ENCODE results near the gene PDE1C.

PDE1C gene

GRCh38 chr7:31776616-31777015 lies 293.6 kb downstream of the PDE1C start:
- H4K20me1 ChIP-seq (ENCODE audit: insufficient read depth, low read length): no peaks in the 10 kb centered on the region
- H2AFZ ChIP-seq (ENCODE audit: low read depth, low read length): no peak overlapping the region
- no peak overlapping the region for H3K27ac ChIP-seq (ENCODE audit: low read length)
- H3K4me3 ChIP-seq (ENCODE audit: low read length): no peak overlapping the region
- no peaks in the 10 kb centered on the region for H3K36me3 ChIP-seq (replicated peaks; ENCODE audit: low read depth, low read length)
- no peaks in the 10 kb centered on the region for H3K79me2 ChIP-seq (ENCODE audit: low read length)
- no peaks in the 10 kb centered on the region for H3K4me1 ChIP-seq (ENCODE audit: low read length)
- TF ChIP-seq EZH2phosphoT487 (IDR thresholded peaks at IDR 0.05; ENCODE audit: low read depth): no peak
- TF ChIP-seq CTCF (IDR thresholded peaks at IDR 0.05; ENCODE audit: low read depth, low read length): no peak
- no peaks in the 10 kb centered on the region for H3K27me3 ChIP-seq (ENCODE audit: low read depth, low read length)
- no peaks in the 10 kb centered on the region for H3K9me3 ChIP-seq (ENCODE audit: insufficient read depth, low read length)
- H3K4me2 ChIP-seq (ENCODE audit: low read length): no peak overlapping the region
- no peak overlapping the region for H3K9ac ChIP-seq (ENCODE audit: low read length)

DNA sequence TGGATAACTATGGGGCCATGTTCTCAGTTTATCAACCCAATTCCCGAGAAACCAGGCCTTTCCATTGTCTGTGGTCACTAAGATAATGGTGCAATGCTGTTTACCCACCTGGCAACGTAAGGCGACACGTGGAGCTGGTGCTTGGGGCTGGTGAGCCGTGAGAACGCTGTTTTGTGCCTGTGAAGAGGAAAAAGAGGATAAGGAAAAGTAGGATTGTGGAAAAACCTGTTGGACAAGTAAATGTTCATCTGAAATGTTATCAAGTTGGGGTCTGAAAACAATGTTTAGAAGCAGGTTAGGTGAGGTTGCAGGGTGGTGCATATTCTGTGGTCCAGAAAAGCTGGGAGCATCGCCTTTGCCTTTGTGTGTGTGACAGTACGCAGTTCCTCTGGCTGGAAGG lies 294.7 kb downstream of the PDE1C start:
- Histone ChIP-seq H3K4me3 (ENCODE audit: low read length) (no peak overlapping the region), H3K27me3 (ENCODE audit: low read depth, low read length) (no peaks in the 10 kb centered on the region), H4K20me1 (ENCODE audit: insufficient read depth, low read length) (no peaks in the 10 kb centered on the region), H2AFZ (ENCODE audit: low read depth, low read length) (no peak overlapping the region), H3K9me3 (ENCODE audit: insufficient read depth, low read length) (no peaks in the 10 kb centered on the region), H3K4me1 (ENCODE audit: low read length) (no peaks in the 10 kb centered on the region), H3K9ac (ENCODE audit: low read length) (no peak overlapping the region), H3K79me2 (ENCODE audit: low read length) (no peaks in the 10 kb centered on the region), H3K27ac (ENCODE audit: low read length) (no peak overlapping the region), H3K4me2 (ENCODE audit: low read length) (no peak overlapping the region), H3K36me3 (replicated peaks; ENCODE audit: low read depth, low read length) (no peaks in the 10 kb centered on the region)
- TF ChIP-seq CTCF (IDR thresholded peaks at IDR 0.05; ENCODE audit: low read depth, low read length) (no peak), EZH2phosphoT487 (IDR thresholded peaks at IDR 0.05; ENCODE audit: low read depth) (no peak)

DNA sequence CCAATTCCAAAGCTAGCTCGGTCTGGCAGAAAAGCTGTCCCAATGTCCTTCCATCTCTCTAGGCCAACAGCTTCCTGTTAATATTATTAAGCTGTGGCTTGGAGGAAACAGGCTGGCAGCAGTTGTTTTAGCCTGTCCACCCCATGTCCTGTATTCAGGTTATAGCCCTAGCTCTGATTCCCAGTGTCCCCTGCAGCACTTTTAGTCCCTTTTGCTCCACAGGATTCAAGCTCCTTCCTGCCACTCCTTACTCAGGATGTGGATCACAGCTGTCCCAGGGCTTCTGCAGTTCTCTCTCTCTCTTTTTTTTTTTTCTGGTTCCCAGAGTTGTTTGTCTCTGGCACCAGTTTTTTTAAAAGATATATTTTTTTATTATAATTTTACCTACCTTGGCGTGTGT lies 298.0 kb downstream of the PDE1C start:
- Histone ChIP-seq H2AFZ (ENCODE audit: low read depth, low read length) (no peak overlapping the region), H3K9ac (ENCODE audit: low read length) (no peak overlapping the region), H3K9me3 (ENCODE audit: insufficient read depth, low read length) (no peaks in the 10 kb centered on the region), H3K4me1 (ENCODE audit: low read length) (no peaks in the 10 kb centered on the region), H3K27me3 (ENCODE audit: low read depth, low read length) (no peaks in the 10 kb centered on the region), H3K4me2 (ENCODE audit: low read length) (no peak overlapping the region), H3K4me3 (ENCODE audit: low read length) (no peak overlapping the region), H3K36me3 (replicated peaks; ENCODE audit: low read depth, low read length) (no peaks in the 10 kb centered on the region), H3K27ac (ENCODE audit: low read length) (no peak overlapping the region), H4K20me1 (ENCODE audit: insufficient read depth, low read length) (no peaks in the 10 kb centered on the region), H3K79me2 (ENCODE audit: low read length) (no peaks in the 10 kb centered on the region)
- no peak for TF ChIP-seq EZH2phosphoT487 (IDR thresholded peaks at IDR 0.05; ENCODE audit: low read depth)
- no peak for TF ChIP-seq CTCF (IDR thresholded peaks at IDR 0.05; ENCODE audit: low read depth, low read length)

DNA sequence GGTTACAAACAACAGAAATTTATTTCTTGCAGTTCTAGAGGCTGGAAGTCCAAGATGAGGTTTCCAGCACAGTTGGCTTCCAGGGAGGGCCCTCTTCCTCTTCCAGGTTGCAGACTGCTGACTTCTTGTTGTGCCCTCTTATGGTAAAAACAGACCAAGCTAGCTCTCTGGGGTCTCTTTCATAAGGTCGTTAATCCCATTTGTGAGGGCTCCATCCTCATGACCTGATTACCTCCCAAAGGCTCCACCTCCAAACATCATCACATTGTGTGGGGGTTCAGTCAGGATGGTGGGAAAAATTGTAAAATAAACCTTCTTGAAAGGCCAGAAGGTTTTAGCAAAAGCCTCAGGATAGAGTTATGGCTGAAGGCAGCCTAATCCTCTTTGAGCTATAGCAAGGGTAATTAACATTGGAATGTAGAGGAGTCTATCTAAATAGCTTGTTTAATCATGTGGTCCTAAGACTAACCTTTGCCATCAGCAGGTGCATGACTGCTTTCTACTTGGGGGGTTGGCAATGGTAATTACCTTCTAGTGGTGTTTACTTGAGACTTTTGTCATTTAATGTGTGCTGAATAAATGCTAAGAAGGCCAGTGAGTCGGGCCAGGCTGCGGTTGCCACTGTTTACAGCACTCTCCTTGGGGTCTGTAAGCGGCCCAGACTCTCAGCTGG lies 302.4 kb downstream of the PDE1C start:
- H2AFZ ChIP-seq (ENCODE audit: low read depth, low read length): no peak overlapping the region
- H3K79me2 ChIP-seq (ENCODE audit: low read length): no peaks in the 10 kb centered on the region
- H3K27me3 ChIP-seq (ENCODE audit: low read depth, low read length): no peaks in the 10 kb centered on the region
- no peaks in the 10 kb centered on the region for H3K36me3 ChIP-seq (replicated peaks; ENCODE audit: low read depth, low read length)
- H3K9me3 ChIP-seq (ENCODE audit: insufficient read depth, low read length): no peaks in the 10 kb centered on the region
- H3K9ac ChIP-seq (ENCODE audit: low read length): no peak overlapping the region
- TF ChIP-seq EZH2phosphoT487 (IDR thresholded peaks at IDR 0.05; ENCODE audit: low read depth) (no peak), CTCF (IDR thresholded peaks at IDR 0.05; ENCODE audit: low read depth, low read length) (no peak)
- H3K4me3 ChIP-seq (ENCODE audit: low read length): no peak overlapping the region
- no peaks in the 10 kb centered on the region for H3K4me1 ChIP-seq (ENCODE audit: low read length)
- H3K27ac ChIP-seq (ENCODE audit: low read length): no peak overlapping the region
- no peak overlapping the region for H3K4me2 ChIP-seq (ENCODE audit: low read length)
- no peaks in the 10 kb centered on the region for H4K20me1 ChIP-seq (ENCODE audit: insufficient read depth, low read length)

All from OCI-LY3 (cell line).